C4-2B (cell line): ENCODE measurements around the gene TMEM132E.

Experiments used
- H3K27ac ChIP-seq: fragments of 450-650 bp; 2 replicates; pipeline ENCODE4 v1.5.1; 2017
- ZFX ChIP-seq: fragments of 450-650 bp; IDR thresholded peaks from 2 replicates; pipeline ENCODE4 v1.6.1; 2017
- TF ChIP-seq, protein P1 (sequence below): fragments of 450-650 bp; conservative IDR thresholded peaks from 2 replicates; pipeline ENCODE4 v1.5.1; 2017; ENCODE audit warnings: mild to moderate bottlenecking

Gene TMEM132E

DNA sequence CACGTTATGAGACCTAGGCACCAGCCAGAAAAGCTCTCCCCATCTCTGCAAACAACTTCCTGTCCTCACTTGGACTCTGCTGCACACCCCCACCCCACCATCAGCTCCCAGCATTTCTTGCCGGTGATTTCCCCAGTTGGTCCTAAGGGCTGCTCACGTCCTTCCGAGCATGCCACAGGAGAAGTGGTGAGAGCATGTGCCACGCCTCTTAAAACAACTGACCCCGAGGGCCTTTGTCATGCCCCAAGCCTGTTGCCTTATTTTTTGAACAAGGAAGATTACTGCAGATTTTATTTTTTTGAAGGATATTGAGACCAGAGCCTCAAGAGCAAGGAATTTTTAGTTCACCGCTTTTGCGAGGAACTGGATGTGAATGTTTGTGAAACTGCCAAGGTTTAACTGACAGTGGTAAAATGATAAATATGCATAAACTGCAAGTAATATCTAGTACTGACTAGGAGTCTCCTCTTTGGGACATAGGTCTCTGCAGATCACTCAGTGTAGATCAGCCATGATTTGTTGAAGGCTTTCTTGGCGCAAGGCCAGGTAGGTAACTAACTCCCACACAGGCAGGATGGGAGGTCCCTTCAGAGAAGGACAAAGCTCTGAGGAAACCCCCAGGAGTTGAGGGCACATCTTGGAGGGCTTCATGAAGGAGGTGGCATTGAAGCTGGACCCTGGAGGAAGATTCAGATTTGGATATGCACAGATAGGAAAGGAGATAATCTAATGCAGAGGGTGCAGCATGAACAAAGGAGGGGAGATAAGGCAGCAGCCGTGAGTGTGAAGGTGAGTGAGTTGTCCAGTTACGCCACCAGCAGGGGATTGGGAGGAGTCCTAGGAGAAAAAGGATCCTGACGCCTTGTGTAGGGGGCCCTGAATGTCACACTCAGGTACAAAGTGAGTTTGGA lies 44.7 kb downstream of the TMEM132E start:
- TF ChIP-seq ZFX: no peak
- TF ChIP-seq, protein P1, sequence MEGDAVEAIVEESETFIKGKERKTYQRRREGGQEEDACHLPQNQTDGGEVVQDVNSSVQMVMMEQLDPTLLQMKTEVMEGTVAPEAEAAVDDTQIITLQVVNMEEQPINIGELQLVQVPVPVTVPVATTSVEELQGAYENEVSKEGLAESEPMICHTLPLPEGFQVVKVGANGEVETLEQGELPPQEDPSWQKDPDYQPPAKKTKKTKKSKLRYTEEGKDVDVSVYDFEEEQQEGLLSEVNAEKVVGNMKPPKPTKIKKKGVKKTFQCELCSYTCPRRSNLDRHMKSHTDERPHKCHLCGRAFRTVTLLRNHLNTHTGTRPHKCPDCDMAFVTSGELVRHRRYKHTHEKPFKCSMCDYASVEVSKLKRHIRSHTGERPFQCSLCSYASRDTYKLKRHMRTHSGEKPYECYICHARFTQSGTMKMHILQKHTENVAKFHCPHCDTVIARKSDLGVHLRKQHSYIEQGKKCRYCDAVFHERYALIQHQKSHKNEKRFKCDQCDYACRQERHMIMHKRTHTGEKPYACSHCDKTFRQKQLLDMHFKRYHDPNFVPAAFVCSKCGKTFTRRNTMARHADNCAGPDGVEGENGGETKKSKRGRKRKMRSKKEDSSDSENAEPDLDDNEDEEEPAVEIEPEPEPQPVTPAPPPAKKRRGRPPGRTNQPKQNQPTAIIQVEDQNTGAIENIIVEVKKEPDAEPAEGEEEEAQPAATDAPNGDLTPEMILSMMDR: no peak

DNA sequence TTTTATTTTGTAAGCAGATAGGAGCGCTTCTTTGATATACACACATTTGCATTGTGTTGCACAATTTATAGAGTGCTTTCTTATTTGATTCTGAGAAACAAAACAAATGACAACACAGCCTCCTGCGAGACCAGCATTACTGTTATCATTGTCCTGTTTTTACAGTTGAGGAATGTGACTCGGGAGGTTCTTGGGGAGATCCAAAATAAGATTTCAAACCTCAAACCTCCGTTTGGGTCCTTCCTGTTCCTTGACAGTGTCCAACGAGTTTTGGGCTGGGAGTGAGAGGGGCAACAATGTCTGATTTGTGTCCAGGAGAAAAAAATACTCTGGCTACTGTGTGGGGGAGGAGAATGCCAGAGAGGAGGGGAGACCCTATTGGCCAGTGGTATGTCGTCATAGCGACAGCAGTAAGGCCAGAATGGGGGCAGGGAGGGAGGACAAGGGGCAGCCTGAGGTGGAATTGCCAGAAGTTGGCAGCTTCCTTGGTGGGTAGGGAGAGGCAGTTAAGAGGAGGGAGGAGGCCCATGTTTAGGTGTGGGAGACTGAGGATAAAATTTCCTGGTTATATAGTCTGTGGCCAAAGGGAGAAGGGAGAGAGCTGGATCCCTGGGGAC lies 45.5 kb downstream of the TMEM132E start:
- no peak for TF ChIP-seq ZFX
- no peak overlapping the region for H3K27ac ChIP-seq

More for the DNA sequence above, 44.7 kb downstream of the TMEM132E start:
- no peak overlapping the region for H3K27ac ChIP-seq

DNA sequence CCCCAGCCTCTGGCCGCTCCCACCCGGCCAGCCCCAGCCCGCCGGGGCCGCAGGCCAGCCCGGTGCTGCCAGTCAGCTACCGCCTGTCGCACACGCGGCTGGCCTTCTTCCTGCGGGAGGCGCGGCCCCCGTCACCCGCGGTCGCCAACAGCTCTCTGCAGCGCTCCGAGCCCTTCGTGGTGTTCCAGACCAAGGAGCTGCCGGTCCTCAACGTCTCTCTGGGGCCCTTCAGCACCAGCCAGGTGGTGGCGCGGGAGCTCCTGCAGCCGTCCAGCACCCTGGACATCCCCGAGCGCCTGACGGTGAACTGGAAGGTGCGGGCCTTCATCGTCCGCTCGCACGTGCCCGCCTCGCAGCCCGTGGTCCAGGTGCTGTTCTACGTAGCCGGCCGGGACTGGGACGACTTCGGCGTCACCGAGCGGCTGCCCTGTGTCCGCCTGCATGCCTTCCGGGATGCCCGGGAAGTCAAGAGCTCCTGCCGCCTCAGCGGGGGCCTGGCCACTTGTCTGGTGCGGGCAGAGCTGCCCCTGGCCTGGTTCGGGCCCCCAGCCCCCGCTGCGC lies 46.8 kb downstream of the TMEM132E start:
- H3K27ac ChIP-seq: no peak overlapping the region
- TF ChIP-seq, protein P1: no peak
- TF ChIP-seq ZFX: no peak

DNA sequence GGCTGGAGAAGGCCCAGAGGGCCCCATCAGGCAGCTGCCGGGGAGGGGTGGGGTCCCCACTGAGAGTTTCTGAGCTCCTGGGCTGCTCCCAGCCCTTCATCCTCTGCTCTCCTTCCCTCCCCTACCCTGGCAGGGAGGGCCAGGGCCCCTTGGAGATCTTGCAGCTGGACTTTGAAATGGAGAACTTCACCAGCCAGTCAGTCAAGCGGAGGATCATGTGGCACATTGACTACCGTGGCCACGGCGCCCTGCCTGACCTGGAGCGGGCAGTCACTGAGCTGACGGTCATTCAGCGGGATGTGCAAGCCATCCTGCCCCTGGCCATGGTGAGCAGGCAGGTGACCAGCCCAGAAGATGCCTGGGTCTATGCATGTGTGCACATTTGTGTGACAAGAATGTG lies 49.5 kb downstream of the TMEM132E start:
- TF ChIP-seq, protein P1: no peak
- no peak for TF ChIP-seq ZFX
- H3K27ac ChIP-seq: no peak overlapping the region

GRCh38 chr17:34633351-34633750 lies 54.0 kb downstream of the TMEM132E start:
- TF ChIP-seq ZFX: no peak
- TF ChIP-seq, protein P1: no peak
- H3K27ac ChIP-seq: no peak overlapping the region

GRCh38 chr17:34633760-34634159 lies 54.4 kb downstream of the TMEM132E start:
- H3K27ac ChIP-seq: no peak overlapping the region
- TF ChIP-seq, protein P1: no peak
- no peak for TF ChIP-seq ZFX

- H3K27ac ChIP-seq: no peak overlapping the region
- TF ChIP-seq ZFX: no peak
- TF ChIP-seq, protein P1: no peak
Observed at GRCh38 chr17:34634551-34635160, 55.3 kb downstream of the TMEM132E start.
